HG03460 (cell line): ENCODE data around the gene CA10.

Experiments used
- ATAC-seq: cut with Tn5 transposase; IDR thresholded peaks from one replicate; pipeline ENCODE4 v1.9.1; 2021; ENCODE audit not compliant: unreplicated experiment

The CA10 gene

GRCh38 chr17:51657224-51657623 is 501.3 kb downstream of the CA10 start:
- no peak for ATAC-seq

GRCh38 chr17:51653878-51654277 is 504.6 kb downstream of the CA10 start:
- no peak for ATAC-seq

GRCh38 chr17:51652529-51652928 is 506.0 kb downstream of the CA10 start:
- ATAC-seq: no peak

GRCh38 chr17:51651513-51652298 is 506.8 kb downstream of the CA10 start:
- ATAC-seq: no peak

GRCh38 chr17:51650772-51651171 is 507.7 kb downstream of the CA10 start:
- ATAC-seq: no peak

- no peak for ATAC-seq
These were observed 508.3 kb downstream of the CA10 start for GRCh38 chr17:51650202-51650601.

GRCh38 chr17:51647826-51648225 is 510.7 kb downstream of the CA10 start:
- no peak for ATAC-seq

GRCh38 chr17:51647067-51647466 is 511.4 kb downstream of the CA10 start:
- ATAC-seq: no peak

GRCh38 chr17:51646539-51646938 is 512.0 kb downstream of the CA10 start:
- no peak for ATAC-seq

GRCh38 chr17:51645056-51645455 is 513.5 kb downstream of the CA10 start:
- ATAC-seq: no peak

GRCh38 chr17:51643702-51644490 is 514.6 kb downstream of the CA10 start:
- ATAC-seq: no peak

GRCh38 chr17:51642029-51642428 is 516.5 kb downstream of the CA10 start:
- no peak for ATAC-seq

- ATAC-seq: no peak
These were observed 518.3 kb downstream of the CA10 start for GRCh38 chr17:51640108-51640622.

- ATAC-seq: no peak
These were observed 519.5 kb downstream of the CA10 start for GRCh38 chr17:51638971-51639370.

GRCh38 chr17:51636291-51636690 is 522.2 kb downstream of the CA10 start:
- no peak for ATAC-seq

- no peak for ATAC-seq
These were observed 528.3 kb downstream of the CA10 start for GRCh38 chr17:51630101-51630671.

GRCh38 chr17:51629232-51629631 is 529.3 kb downstream of the CA10 start:
- ATAC-seq: no peak

GRCh38 chr17:51627779-51628178 is 530.7 kb downstream of the CA10 start:
- no peak for ATAC-seq

- no peak for ATAC-seq
These were observed 540.0 kb downstream of the CA10 start for GRCh38 chr17:51618476-51618875.

GRCh38 chr17:51617986-51618385 is 540.5 kb downstream of the CA10 start:
- ATAC-seq: no peak

GRCh38 chr17:51613255-51613654 is 545.3 kb downstream of the CA10 start:
- ATAC-seq: no peak

- no peak for ATAC-seq
These were observed 545.8 kb downstream of the CA10 start for GRCh38 chr17:51612692-51613091.
